Pancreas (tissue), 10 donors: ENCODE measurements around the gene RNF181. TPM values are rescaled to one million over a fixed set of nuclear protein-coding genes. Genes with fewer than 3 reads are reported as not detected.
A peak's percentile ranks its signal among the peaks of the same experiment; 100 is the strongest.

Experiments used
- ATAC-seq, 4 donors: fragments of 200-7000 bp; cut with Tn5 transposase; one replicate each; pipeline versions ENCODE4 v1.8.0 to v1.9.1; 2020; ENCODE audit warnings: mild to moderate bottlenecking in 4 of 4, moderate library complexity in 4 of 4
- DNase-seq, 6 donors: peaks; one replicate each; pipeline ENCODE4 v3.0.0-alpha.2; 2020
- FAIRE-seq: peaks from 2 replicates; lab custom pipeline; 2012; peaks lifted over from hg19 to GRCh38; lab: Jason Lieb, UNC
- H3K27ac ChIP-seq, 4 donors: fragments of 200-600 bp; sonication (generic); 1 replicate in 3 of 4; 2 replicates in 1 of 4; pipeline versions ENCODE4 v1.5.0 to v1.8.0; 2020
- H3K27me3 ChIP-seq, 4 donors: fragments of 200-600 bp; one replicate each; pipeline ENCODE4 v1.8.0; 2021
- H3K36me3 ChIP-seq, 3 donors: fragments of 200-600 bp; sonication (generic) in 1 of 3; one replicate each; pipeline versions ENCODE4 v1.5.0 to v1.8.0; 2020 to 2021
- H3K4me1 ChIP-seq, 3 donors: fragments of 200-600 bp; one replicate each; pipeline ENCODE4 v1.8.0; 2021
- H3K4me3 ChIP-seq, 4 donors: fragments of 200-600 bp; sonication (generic) in 2 of 4; one replicate each; pipeline versions ENCODE4 v1.5.0 to v1.8.0; 2020 to 2021
- H3K9me3 ChIP-seq, 4 donors: fragments of 200-600 bp; one replicate each; pipeline ENCODE4 v1.8.0; 2021
- CTCF ChIP-seq, 4 donors: fragments of 200-600 bp; sonication (generic) in 3 of 4; IDR thresholded peaks; one replicate each; pipeline versions ENCODE4 v1.5.0 to v1.8.0; 2021; ENCODE audit warnings: antibody characterized with exemption in 4 of 4
- WGBS, 2 donors: extraction: QIAGEN DNeasy Blood & Tissue Kit; methylation state at CpG; one replicate each; pipeline ENCODE4 v1.1.7; 2013; 5-methylcytosine and 5-hydroxymethylcytosine counted together
- intact Hi-C, 3 donors: fragments of 100-400 bp; cut with DNase I; formaldehyde crosslinking; loops; one replicate each; pipeline versions ENCODE4 v1.11.1 to v1.14.2; 2022
- polyA plus RNA-seq, 2 donors: library from polyadenylated mRNA; stranded (reverse); fragments of 200-250 nt; gene quantifications; one replicate each; pipeline ENCODE4 v1.2.3, GENCODE V29; 2013
- total RNA-seq, 6 donors: library from RNA; stranded (reverse); fragmentation: NEBNext Ultra II Directional in 4 of 6; extraction: Animal tissue kit (Norgen Biotek cat#: 25700) in 4 of 6; gene quantifications; one replicate each; pipeline versions ENCODE4 v1.2.1 to v1.2.4, GENCODE V29; 2021 to 2023
- donor health status: healthy with polysubstance abuse.
- donor health status: DM: no; HTN: no; CAD: no; lungs with moderate emphysema.
- donor health status: DM: no; HTN: no; CAD: no.
- donor health status: control.
- donor health status: control.
- donor health status: Bipolar disorder and iron deficiency.
- donor health status: DM: yes; HTN: yes; CAD: no.
- donor health status: DM: no; HTN: no; CAD: no.
- donor health status: DM: no; HTN: no; CAD: no.
- donor health status: DM: yes; HTN: yes; CAD: no.

Gene RNF181, protein sequence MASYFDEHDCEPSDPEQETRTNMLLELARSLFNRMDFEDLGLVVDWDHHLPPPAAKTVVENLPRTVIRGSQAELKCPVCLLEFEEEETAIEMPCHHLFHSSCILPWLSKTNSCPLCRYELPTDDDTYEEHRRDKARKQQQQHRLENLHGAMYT
- total RNA-seq (10 to 100 TPM; 53.5 to 94.1 (median 60.2) TPM), polyA plus RNA-seq (100 to 1,000 TPM in 1 of 2 donors, 10 to 100 TPM in 1; 92.6 to 104 TPM)

DNA sequence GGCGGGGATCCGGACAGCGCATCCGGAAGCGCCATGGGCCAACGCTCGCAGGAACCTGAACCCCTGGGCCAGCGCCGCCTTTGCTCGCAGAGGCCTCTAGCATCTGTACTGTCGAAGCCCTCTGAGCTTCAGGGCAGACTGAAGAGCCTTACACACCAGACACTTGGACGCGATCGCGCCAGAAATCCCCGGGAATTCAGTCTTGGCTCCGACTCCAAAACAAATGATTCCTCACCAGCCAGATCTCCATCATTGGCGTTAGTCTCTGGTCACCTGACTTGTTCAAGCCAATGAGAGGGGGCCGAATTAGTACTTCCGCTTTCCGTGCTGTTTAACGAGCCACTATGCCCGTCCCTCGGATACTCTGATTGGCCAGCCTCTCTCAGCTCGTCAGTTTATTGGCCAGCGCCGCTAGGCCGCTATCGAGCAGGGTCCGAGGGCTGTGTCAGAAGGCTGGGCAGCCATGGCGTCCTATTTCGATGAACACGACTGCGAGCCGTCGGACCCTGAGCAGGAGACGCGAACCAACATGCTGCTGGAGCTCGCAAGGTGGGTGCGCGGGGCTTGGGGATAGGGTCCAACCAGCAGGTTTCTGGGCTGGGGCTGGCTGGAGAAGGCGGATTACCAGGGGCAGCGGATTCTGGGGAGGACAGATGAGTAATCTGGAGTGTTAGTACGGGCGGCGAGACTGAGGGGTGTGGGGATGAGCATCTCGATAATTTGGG, at the start of gene RNF181:
Gene RNF181 (plus strand): TSS at position 445 of the 725 bp plus-strand sequence. CDS start 19 bp downstream, at position 464.
- ATAC-seq (peak; percentile 93 to 97 (median 94)), FAIRE-seq (peak; percentile 98), DNase-seq (peak; percentile 87 to 96 (median 95))
- Histone ChIP-seq H3K4me3 (peak within 1 kb of the TSS; percentile 56 to 83 (median 80)), H3K9me3 (no peaks in the 10 kb centered on the region), H3K4me1 (peaks cover 8 to 32% (median 29%) of the 10 kb centered on the region in 3 donors), H3K27ac (peak within 1 kb of the TSS; percentile 61 to 90 (median 76)), H3K27me3 (no peaks in the 10 kb centered on the region), H3K36me3 (peaks cover 0 to 10% (median 9%) of the 10 kb centered on the region in 3 donors)
- 0% methylated on average over 47 of the region's 47 CpGs for WGBS, 2 donors
- no peak for TF ChIP-seq CTCF (IDR thresholded peaks at IDR 0.05)
- intact Hi-C loops, result no loop called here

GRCh38 chr2:85545780-85546240, 49.7 kb upstream of the RNF181 start:
- 71 to 77% methylated on average over 5 of the region's 5 CpGs for WGBS, 2 donors
- Histone ChIP-seq H3K4me1 (peaks cover 0 to 23% (median 5%) of the 10 kb centered on the region in 3 donors), H3K27ac (peak overlapping the region in 1 of 4 donors; percentile 29), H3K4me3 (no peak overlapping the region), H3K36me3 (peaks cover 15 to 57% (median 48%) of the 10 kb centered on the region in 3 donors), H3K9me3 (no peaks in the 10 kb centered on the region), H3K27me3 (no peaks in the 10 kb centered on the region)
- TF ChIP-seq CTCF (IDR thresholded peaks at IDR 0.05), result no peak
- intact Hi-C loops, result no loop called here
- no peak for DNase-seq
- FAIRE-seq, result no peak
- ATAC-seq, result peak in 1 of 4 donors; percentile 1

DNA sequence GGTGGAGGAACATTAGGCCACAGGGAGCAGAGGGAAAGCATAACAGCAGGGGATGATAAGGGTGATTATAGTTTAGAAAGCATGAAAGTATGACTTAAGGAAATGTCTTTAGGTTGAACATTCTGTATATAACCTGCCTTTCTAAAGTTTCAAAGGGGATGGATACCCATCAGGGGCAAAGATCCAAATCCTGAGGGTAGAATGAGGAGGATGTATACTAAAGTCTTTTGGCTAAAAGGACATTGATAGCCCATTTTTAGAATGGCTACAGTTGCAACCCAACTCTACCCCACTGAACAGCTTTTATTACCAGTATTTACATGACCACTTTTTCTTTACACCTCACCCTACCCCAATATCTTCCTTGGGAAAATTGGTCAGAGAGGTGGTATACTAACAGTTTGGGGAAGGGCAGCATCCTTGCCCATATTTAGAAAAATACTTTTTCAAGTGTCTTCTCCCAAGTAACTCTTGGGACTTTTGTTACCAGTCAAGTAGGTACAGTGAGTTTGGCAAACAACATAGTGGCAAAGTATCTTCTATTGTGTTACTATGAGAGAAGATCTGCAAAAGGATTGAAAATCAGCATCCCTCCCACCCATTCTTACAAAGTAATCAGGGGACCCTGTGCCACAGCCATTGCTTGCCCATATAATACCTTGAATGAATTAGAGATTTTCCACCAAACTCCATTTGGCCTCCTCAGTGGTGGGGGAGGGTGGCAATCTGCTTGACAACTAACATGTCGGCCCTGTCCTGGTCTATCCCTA, 48.3 kb upstream of the RNF181 start:
- ATAC-seq (peak in 2 of 4 donors; percentile 9 to 18), FAIRE-seq (no peak), DNase-seq (no peak)
- no peak overlapping the region for H3K4me3 ChIP-seq
- intact Hi-C loops, result no loop called here
- H3K9me3 ChIP-seq, result no peaks in the 10 kb centered on the region
- 44 to 59% methylated on average over 1 of the region's 1 CpG for WGBS, 2 donors
- peaks cover 10 to 53% (median 40%) of the 10 kb centered on the region in 3 donors for H3K36me3 ChIP-seq
- peak overlapping the region in 2 of 4 donors; percentile 11 to 18 for H3K27ac ChIP-seq
- no peaks in the 10 kb centered on the region for H3K27me3 ChIP-seq
- TF ChIP-seq CTCF (IDR thresholded peaks at IDR 0.05), result no peak
- peaks cover 0 to 28% (median 5%) of the 10 kb centered on the region in 3 donors for H3K4me1 ChIP-seq

- Histone ChIP-seq H3K27ac (no peak overlapping the region), H3K36me3 (peaks cover 6 to 53% (median 33%) of the 10 kb centered on the region in 3 donors), H3K4me1 (peaks cover 0 to 20% (median 5%) of the 10 kb centered on the region in 3 donors), H3K4me3 (no peak overlapping the region), H3K9me3 (no peaks in the 10 kb centered on the region), H3K27me3 (no peaks in the 10 kb centered on the region)
- no peak for TF ChIP-seq CTCF (IDR thresholded peaks at IDR 0.05)
- 39 to 53% methylated on average over 6 of the region's 6 CpGs for WGBS, 2 donors
- FAIRE-seq, result no peak
- DNase-seq, result peak in 1 of 6 donors; percentile 69
- intact Hi-C loops, result no loop called here
- peak in 1 of 4 donors; percentile 3 for ATAC-seq
Observed at GRCh38 chr2:85547859-85548607, 47.5 kb upstream of the RNF181 start.
